ENCODE data around the gene STOML2. TPM values are rescaled to one million over a fixed set of nuclear protein-coding genes. Genes with fewer than 3 reads are reported as not detected.

Gene STOML2
- total RNA-seq, 5 donors from 2014 or later (not counting 1 experiment from before 2014, with no cell fraction given), result 35.8 to 58.2 (median 53.7) TPM

DNA sequence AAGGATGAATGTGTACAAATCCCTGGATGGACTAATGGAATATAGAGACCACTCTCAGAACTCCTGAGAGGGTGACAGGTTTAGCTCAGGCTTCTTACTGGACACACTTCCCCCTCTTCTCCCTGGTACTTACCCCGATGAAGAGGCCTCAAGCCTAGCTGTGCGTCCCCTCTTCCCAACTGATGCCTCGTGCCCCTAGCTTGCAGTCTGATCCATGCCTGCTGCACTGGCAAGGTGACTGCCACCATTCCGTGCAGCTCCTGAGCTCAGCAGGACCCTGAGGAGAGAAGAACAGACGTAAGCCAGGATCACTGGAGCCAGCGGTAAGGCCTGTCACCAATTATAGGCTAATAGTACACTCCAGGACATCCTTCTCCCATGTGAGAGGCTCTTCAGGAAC is 5.5 kb upstream of the STOML2 start:
- CTCF ChIA-PET, result interaction anchor here in 1 of 2 donors (0.6 to 1.4 kb wide), 2 partner anchors 56 to 691 kb away, joined by 3 to 6 read pairs; no protein-coding TSS in a partner anchor
- peaks cover 29 to 37% (median 31%) of the 10 kb centered on the region in 3 donors for H3K4me1 Mint-ChIP-seq
- POLR2A ChIA-PET, result interaction anchor here in 1 of 2 donors (0.6 kb wide), 1 partner anchor 51 kb away, joined by 14 read pairs; no protein-coding TSS in a partner anchor
- Histone ChIP-seq H3K9me3 (no peaks in the 10 kb centered on the region), H3K27me3 (replicated peaks in 1 of 2; ENCODE audit: control insufficient read depth in 2 of 2, extremely low read depth in 1 of 2, insufficient read depth in 2 of 2, low read length in 1 of 2) (no peaks in the 10 kb centered on the region), H3K4me3 (ENCODE audit: control insufficient read depth in 1 of 2, extremely low read depth in 1 of 2, low read length in 1 of 2) (no peak overlapping the region), H3K36me3 (ENCODE audit: control insufficient read depth in 2 of 2, extremely low read depth in 1 of 2, insufficient read depth in 1 of 2, low read length in 1 of 2) (peaks cover 5 to 35% of the 10 kb centered on the region in 2 donors), H3K4me1 (ENCODE audit: control insufficient read depth in 1 of 2, extremely low read depth in 1 of 2, insufficient read depth in 2 of 2, low read length in 2 of 2) (peaks cover 10 to 35% of the 10 kb centered on the region in 2 experiments), H3K27ac (ENCODE audit: low read length) (no peak overlapping the region)
- ATAC-seq (replicated peaks in 1 of 4), result no peak
- H3K9me3 Mint-ChIP-seq, result no peaks in the 10 kb centered on the region
- WGBS (ENCODE audit: insufficient coverage), result 98% methylated on average over 5 of the region's 6 CpGs
- no peak for DNase-seq
- no peaks in the 10 kb centered on the region for H3K27me3 Mint-ChIP-seq
- peaks cover 5% of the 10 kb centered on the region for H3K36me3 Mint-ChIP-seq
- no peak overlapping the region for H3K27ac Mint-ChIP-seq
- H3K4me3 Mint-ChIP-seq, result no peak overlapping the region

DNA sequence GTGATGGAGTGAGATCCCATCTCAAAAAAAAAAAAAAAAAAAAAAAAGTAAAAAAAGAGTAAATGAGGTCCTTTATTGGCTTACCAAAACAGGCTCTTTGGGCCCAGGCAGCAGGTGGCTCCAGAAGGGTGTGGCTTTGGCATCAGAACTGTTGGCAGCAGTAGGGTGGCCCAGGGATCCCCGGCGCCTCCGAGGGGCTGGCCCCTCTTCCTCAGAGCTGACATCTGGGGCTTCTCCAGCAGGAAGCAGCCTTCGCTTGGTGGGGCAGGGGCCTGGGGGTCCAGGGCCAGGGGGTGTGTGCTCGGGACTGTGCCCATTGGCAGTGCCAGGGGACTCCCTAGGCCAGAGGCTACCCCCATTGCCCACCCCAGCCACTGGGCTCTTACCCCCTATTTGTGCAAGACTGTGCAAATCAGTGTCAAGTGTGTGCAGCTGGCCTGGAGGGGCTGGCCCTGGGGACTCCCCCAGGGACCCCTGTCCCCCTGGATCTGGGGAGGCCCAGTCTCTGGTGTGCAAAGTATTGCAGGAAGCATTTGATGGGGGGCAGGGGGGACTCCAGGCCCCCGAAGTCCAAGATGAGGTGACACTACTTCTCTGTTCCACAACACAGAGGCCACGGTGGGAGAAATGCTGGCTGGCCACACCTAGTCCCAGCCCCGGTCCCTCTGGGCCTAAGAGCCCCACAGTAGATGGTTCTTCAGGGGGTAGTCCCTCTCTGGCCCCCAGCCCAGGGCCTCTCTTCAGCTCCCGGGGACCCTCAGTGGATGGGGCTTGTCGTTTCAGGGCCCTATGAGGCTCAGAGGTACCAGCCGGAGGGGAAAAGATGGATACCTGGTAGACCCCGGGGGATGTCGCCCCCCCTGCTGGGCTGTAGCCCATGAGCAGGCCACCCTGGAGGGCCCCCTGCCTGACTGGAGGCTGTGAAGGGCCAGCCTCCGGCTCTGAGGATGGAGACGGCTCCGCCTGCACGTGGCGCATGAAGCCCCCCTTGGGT is 4.7 kb upstream of the STOML2 start:
- Histone ChIP-seq H3K27me3 (replicated peaks in 1 of 2; ENCODE audit: control insufficient read depth in 2 of 2, extremely low read depth in 1 of 2, insufficient read depth in 2 of 2, low read length in 1 of 2) (no peaks in the 10 kb centered on the region), H3K9me3 (no peaks in the 10 kb centered on the region), H3K36me3 (ENCODE audit: control insufficient read depth in 2 of 2, extremely low read depth in 1 of 2, insufficient read depth in 1 of 2, low read length in 1 of 2) (peaks cover 5 to 35% of the 10 kb centered on the region in 2 donors), H3K4me1 (ENCODE audit: control insufficient read depth in 1 of 2, extremely low read depth in 1 of 2, insufficient read depth in 2 of 2, low read length in 2 of 2) (peaks cover 14 to 35% of the 10 kb centered on the region in 2 experiments), H3K27ac (ENCODE audit: low read length) (no peak overlapping the region), H3K4me3 (ENCODE audit: control insufficient read depth in 1 of 2, extremely low read depth in 1 of 2, low read length in 1 of 2) (no peak overlapping the region)
- Mint-ChIP-seq H3K9me3 (no peaks in the 10 kb centered on the region), H3K4me1 (peaks cover 34 to 39% (median 35%) of the 10 kb centered on the region in 3 donors), H3K27ac (no peak overlapping the region), H3K27me3 (no peaks in the 10 kb centered on the region), H3K36me3 (peaks cover 5% of the 10 kb centered on the region), H3K4me3 (no peak overlapping the region)
- ATAC-seq (replicated peaks in 1 of 4) (no peak), DNase-seq (no peak)
- POLR2A ChIA-PET, result interaction anchor here in 1 of 2 donors (0.6 kb wide), 1 partner anchor 52 kb away, joined by 14 read pairs; no protein-coding TSS in a partner anchor
- WGBS (ENCODE audit: insufficient coverage), result 89% methylated on average over 13 of the region's 18 CpGs
- CTCF ChIA-PET, result interaction anchor here in 1 of 2 donors (1.4 kb wide), 1 partner anchor 56 kb away, joined by 3 read pairs; no protein-coding TSS in a partner anchor

DNA sequence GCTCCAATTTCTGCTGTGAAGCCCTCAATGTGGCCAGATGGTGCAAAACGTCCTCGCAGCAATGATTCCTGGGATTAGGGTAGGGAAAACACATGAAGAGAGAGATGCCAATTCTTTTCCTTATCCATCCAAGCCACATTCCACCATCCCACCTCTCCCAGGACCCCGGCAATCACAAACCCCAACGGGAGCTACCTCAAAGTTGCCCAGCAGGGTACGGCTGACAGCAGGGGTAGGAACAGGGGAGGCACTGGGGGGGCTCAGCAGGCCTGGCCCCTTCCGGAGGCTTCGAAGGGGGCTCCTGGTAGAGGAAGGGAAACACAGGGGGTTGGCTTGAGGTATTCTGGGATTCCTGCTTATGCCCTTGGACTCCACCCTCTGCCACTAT is 3.4 kb upstream of the STOML2 start:
- ChIA-PET POLR2A (no interaction called here), CTCF (no interaction called here)
- H3K9me3 ChIP-seq, result no peaks in the 10 kb centered on the region
- no peak overlapping the region for H3K27ac Mint-ChIP-seq
- H3K27me3 Mint-ChIP-seq, result no peaks in the 10 kb centered on the region
- ATAC-seq (replicated peaks in 1 of 4) (no peak), DNase-seq (no peak)
- peaks cover 34 to 39% (median 35%) of the 10 kb centered on the region in 3 donors for H3K4me1 Mint-ChIP-seq
- H3K4me3 Mint-ChIP-seq, result no peak overlapping the region
- H3K27me3 ChIP-seq (replicated peaks in 1 of 2; ENCODE audit: control insufficient read depth in 2 of 2, extremely low read depth in 1 of 2, insufficient read depth in 2 of 2, low read length in 1 of 2), result no peaks in the 10 kb centered on the region
- peaks cover 5% of the 10 kb centered on the region for H3K36me3 Mint-ChIP-seq
- no peak overlapping the region for H3K27ac ChIP-seq (ENCODE audit: low read length)
- H3K36me3 ChIP-seq (ENCODE audit: control insufficient read depth in 2 of 2, extremely low read depth in 1 of 2, insufficient read depth in 1 of 2, low read length in 1 of 2), result peaks cover 5 to 39% of the 10 kb centered on the region in 2 donors
- no peak overlapping the region for H3K4me3 ChIP-seq (ENCODE audit: control insufficient read depth in 1 of 2, extremely low read depth in 1 of 2, low read length in 1 of 2)
- no CpG with 5 or more reads among the region's 7 CpGs for WGBS (ENCODE audit: insufficient coverage)
- no peaks in the 10 kb centered on the region for H3K9me3 Mint-ChIP-seq
- H3K4me1 ChIP-seq (ENCODE audit: control insufficient read depth in 1 of 2, extremely low read depth in 1 of 2, insufficient read depth in 2 of 2, low read length in 2 of 2), result peaks cover 17 to 37% of the 10 kb centered on the region in 2 experiments

DNA sequence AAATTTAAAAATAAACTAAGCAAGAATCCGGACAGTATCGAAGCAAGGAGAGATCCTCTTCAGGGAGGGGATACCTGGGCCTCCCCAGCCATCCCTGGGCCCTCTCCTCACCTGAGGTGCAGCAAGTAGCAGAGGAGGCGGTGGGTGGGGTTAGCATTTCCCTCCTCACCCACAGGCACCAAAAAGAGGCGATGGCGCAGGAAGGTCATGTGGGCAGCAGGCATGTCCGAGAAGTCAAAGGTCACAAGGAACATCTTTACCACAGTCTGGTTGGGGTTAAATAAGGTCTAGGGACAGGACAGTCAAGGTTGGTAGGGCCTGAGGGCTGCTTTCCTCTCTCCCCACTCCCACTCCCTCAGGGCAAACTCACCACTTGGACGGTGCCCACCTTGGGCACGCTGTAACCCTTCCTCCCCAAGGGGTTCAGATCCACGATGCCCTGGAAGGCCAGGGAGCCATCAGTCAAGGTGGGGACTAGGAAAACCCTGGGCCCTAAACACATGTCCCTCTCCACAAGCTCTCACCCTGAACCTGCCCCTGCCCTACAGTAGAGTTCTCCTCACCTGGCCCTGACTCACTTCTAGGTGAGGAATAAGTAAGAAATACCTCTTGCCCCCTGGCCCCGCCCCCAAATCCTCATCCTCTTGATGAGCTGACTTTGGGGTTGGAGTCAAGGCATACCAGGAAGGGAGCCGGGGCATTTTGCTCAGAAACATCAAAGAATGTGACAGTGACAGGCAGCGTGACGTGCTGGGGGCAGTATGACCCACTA is 2.8 kb upstream of the STOML2 start:
- 90% methylated on average over 4 of the region's 13 CpGs for WGBS (ENCODE audit: insufficient coverage)
- Mint-ChIP-seq H3K4me1 (peaks cover 35 to 42% (median 36%) of the 10 kb centered on the region in 3 donors), H3K9me3 (no peaks in the 10 kb centered on the region), H3K27ac (no peak overlapping the region), H3K4me3 (no peak overlapping the region), H3K27me3 (no peaks in the 10 kb centered on the region), H3K36me3 (peaks cover 10% of the 10 kb centered on the region)
- Histone ChIP-seq H3K27me3 (replicated peaks in 1 of 2; ENCODE audit: control insufficient read depth in 2 of 2, extremely low read depth in 1 of 2, insufficient read depth in 2 of 2, low read length in 1 of 2) (no peaks in the 10 kb centered on the region), H3K27ac (ENCODE audit: low read length) (no peak overlapping the region), H3K36me3 (ENCODE audit: control insufficient read depth in 2 of 2, extremely low read depth in 1 of 2, insufficient read depth in 1 of 2, low read length in 1 of 2) (peaks cover 6 to 45% of the 10 kb centered on the region in 2 donors), H3K4me1 (ENCODE audit: control insufficient read depth in 1 of 2, extremely low read depth in 1 of 2, insufficient read depth in 2 of 2, low read length in 2 of 2) (peaks cover 14 to 35% of the 10 kb centered on the region in 2 experiments), H3K4me3 (ENCODE audit: control insufficient read depth in 1 of 2, extremely low read depth in 1 of 2, low read length in 1 of 2) (no peak overlapping the region), H3K9me3 (no peaks in the 10 kb centered on the region)
- POLR2A ChIA-PET, result no interaction called here
- CTCF ChIA-PET, result no interaction called here
- ATAC-seq (replicated peaks in 1 of 4) (no peak), DNase-seq (no peak)

DNA sequence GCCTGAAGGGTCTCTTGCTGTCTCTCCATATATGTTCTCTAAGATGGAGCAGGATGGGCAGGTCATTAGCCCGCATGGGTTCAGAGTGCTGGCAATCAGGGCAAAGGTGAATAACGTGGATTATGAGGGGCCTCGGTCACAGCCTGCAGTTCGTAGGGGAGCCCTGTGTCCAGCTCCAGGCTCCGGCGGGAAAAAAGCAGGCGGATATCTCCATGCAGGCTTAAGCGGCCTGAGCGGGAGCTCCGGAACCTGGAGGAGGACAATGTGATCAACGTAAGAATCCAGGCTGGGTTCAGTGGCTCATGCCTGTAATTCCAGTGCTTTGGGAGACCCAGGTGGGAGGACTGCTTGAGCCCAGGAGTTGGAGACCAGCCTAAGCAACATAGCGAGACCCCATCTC is 2.2 kb upstream of the STOML2 start:
- peak overlapping the region in 1 of 2 donors; percentile 22 for H3K27ac Mint-ChIP-seq
- H3K9me3 Mint-ChIP-seq, result no peaks in the 10 kb centered on the region
- ATAC-seq (replicated peaks in 1 of 4) (no peak), DNase-seq (no peak)
- no peak overlapping the region for H3K4me3 Mint-ChIP-seq
- Histone ChIP-seq H3K4me3 (ENCODE audit: control insufficient read depth in 1 of 2, extremely low read depth in 1 of 2, low read length in 1 of 2) (no peak overlapping the region), H3K4me1 (ENCODE audit: control insufficient read depth in 1 of 2, extremely low read depth in 1 of 2, insufficient read depth in 2 of 2, low read length in 2 of 2) (peaks cover 12 to 28% of the 10 kb centered on the region in 2 experiments), H3K9me3 (no peaks in the 10 kb centered on the region), H3K27ac (ENCODE audit: low read length) (no peak overlapping the region), H3K36me3 (ENCODE audit: control insufficient read depth in 2 of 2, extremely low read depth in 1 of 2, insufficient read depth in 1 of 2, low read length in 1 of 2) (peaks cover 9 to 52% of the 10 kb centered on the region in 2 donors), H3K27me3 (replicated peaks in 1 of 2; ENCODE audit: control insufficient read depth in 2 of 2, extremely low read depth in 1 of 2, insufficient read depth in 2 of 2, low read length in 1 of 2) (no peaks in the 10 kb centered on the region)
- peaks cover 32 to 41% (median 38%) of the 10 kb centered on the region in 3 donors for H3K4me1 Mint-ChIP-seq
- ChIA-PET POLR2A (no interaction called here), CTCF (no interaction called here)
- no peaks in the 10 kb centered on the region for H3K27me3 Mint-ChIP-seq
- WGBS (ENCODE audit: insufficient coverage), result 94% methylated on average over 11 of the region's 12 CpGs
- peaks cover 15% of the 10 kb centered on the region for H3K36me3 Mint-ChIP-seq

DNA sequence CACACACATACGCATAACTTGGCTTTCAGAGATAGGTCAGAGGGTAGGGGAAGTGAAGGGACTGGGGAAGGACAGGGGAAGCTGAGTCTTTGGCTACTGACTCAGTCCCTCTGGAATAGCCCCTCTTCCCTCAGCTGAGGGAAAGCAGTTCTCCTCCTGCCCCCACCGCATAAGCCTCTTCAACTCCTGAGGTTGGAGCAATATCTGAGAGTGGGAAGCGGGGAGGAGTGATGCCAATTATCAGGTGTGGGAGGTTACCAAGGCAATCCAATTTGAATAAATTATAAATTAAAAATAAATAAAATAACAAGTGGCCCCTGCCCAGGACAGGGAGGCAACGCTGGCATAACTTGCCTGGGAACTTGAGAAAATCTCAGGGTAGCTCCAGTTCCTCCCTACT is 1.7 kb upstream of the STOML2 start:
- ATAC-seq (replicated peaks in 1 of 4), result no peak
- H3K4me1 ChIP-seq (ENCODE audit: control insufficient read depth in 1 of 2, extremely low read depth in 1 of 2, insufficient read depth in 2 of 2, low read length in 2 of 2), result peaks cover 12 to 27% of the 10 kb centered on the region in 2 experiments
- no peak overlapping the region for H3K27ac ChIP-seq (ENCODE audit: low read length)
- H3K27me3 ChIP-seq (replicated peaks in 1 of 2; ENCODE audit: control insufficient read depth in 2 of 2, extremely low read depth in 1 of 2, insufficient read depth in 2 of 2, low read length in 1 of 2), result no peaks in the 10 kb centered on the region
- peaks cover 20% of the 10 kb centered on the region for H3K36me3 Mint-ChIP-seq
- no peaks in the 10 kb centered on the region for H3K9me3 Mint-ChIP-seq
- DNase-seq, result no peak
- peak overlapping the region in 1 of 2 donors; percentile 22 for H3K27ac Mint-ChIP-seq
- H3K9me3 ChIP-seq, result no peaks in the 10 kb centered on the region
- WGBS (ENCODE audit: insufficient coverage), result no CpG with 5 or more reads among the region's 4 CpGs
- peaks cover 28 to 38% (median 36%) of the 10 kb centered on the region in 3 donors for H3K4me1 Mint-ChIP-seq
- no peak overlapping the region for H3K4me3 ChIP-seq (ENCODE audit: control insufficient read depth in 1 of 2, extremely low read depth in 1 of 2, low read length in 1 of 2)
- ChIA-PET POLR2A (no interaction called here), CTCF (no interaction called here)
- H3K27me3 Mint-ChIP-seq, result no peaks in the 10 kb centered on the region
- peaks cover 9 to 57% of the 10 kb centered on the region in 2 donors for H3K36me3 ChIP-seq (ENCODE audit: control insufficient read depth in 2 of 2, extremely low read depth in 1 of 2, insufficient read depth in 1 of 2, low read length in 1 of 2)
- H3K4me3 Mint-ChIP-seq, result no peak overlapping the region

Data from T-cell (primary cell).